IPS-11a (cell line): Measurements from ENCODE around the gene CPSF4.
"Not testable (repeated sequence)": the region's sequence is repeated elsewhere in the genome, so short reads cannot be mapped to it uniquely, and the experiment has no call there.

Source experiments
- H3K4me3 ChIP-seq: one replicate; pipeline ENCODE4 v1.5.1; 2013; ENCODE audit warnings: low read depth, low read length, control low read depth

CPSF4 gene

DNA sequence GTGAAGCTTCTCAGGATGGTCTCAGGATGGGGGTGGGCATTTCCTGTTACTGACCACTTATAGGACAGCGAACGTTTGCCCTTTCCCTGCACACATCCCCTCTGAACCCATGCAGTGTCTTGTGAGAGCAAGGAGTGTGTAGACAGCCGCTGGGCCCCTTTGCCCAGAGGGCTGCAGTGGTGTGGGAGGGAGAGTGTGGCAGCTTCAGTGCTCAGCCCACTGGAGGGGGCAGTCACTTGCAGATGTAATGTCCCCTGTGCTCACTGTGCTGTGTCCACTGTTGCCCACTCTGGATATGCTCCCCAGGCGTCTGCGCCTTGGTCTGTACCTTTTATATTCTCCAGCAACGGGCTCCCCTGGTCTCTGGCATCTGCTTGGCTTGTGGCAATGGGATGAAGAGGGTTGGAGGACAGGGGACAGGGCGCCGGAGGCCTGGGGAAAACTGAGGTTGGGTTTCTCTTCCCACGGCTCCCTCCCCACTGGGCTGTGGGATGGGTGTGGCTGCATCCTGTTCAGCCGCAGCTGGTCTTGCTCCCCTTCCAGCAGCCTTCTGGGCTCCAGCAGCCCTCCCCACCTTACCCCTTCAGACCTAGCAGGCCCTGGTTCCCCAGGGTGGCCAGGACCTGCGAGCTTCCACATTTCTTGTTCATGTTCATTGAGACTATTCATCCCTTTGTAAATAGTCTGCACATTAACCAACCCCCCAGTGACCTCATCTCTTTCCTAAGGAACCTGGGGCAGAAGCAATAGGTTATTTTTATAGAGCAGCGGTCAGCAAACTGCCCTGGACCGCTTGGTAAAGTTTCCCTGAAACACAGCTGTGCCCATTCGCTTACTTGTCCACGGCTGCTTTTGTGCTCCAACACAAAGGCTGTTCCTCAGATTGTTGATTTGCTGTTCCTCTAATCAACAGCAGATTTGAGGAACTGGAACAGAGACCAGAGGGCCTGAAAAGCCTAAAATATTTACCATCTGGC is 40.0 kb downstream of the CPSF4 start:
- H3K4me3 ChIP-seq = no peak overlapping the region

DNA sequence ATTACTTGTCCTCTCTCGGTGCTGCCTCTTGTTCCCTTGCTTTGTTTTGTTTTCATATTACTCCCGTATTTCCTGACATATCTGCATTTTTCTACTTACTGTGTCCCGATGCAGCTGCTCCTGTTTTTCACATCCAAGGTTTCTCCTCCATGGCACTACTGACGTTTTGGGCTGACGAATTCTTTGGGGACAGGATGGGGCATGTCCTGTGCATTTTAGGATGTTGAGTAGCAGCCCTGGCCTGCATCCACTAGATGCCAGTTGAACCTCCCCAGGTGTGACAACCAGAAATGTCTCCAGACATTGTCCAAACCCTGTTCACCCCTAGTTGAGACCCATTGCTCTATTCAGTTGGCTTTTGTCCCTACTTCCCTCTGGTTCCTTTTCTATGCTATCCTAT is 46.4 kb downstream of the CPSF4 start:
- no peak overlapping the region for H3K4me3 ChIP-seq

DNA sequence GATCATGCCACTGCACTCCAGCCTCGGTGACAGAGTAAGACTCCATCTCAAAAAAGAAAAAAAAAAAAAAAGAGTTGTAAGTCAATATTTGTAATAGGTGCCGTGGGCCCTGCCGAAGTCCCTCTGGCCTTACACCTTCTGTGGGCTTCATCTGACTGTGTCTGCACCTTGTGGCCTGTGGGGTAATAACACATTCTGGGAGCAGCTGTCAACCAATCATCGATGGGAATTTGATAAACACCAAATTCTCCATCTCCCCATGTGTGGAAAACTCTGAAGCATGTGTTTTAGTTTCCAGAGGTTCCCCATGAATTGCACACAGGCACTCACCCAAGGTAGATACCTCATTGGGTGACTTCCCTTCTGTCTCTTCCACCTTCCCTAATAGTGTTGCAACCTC is 50.5 kb downstream of the CPSF4 start:
- no peak overlapping the region for H3K4me3 ChIP-seq

DNA sequence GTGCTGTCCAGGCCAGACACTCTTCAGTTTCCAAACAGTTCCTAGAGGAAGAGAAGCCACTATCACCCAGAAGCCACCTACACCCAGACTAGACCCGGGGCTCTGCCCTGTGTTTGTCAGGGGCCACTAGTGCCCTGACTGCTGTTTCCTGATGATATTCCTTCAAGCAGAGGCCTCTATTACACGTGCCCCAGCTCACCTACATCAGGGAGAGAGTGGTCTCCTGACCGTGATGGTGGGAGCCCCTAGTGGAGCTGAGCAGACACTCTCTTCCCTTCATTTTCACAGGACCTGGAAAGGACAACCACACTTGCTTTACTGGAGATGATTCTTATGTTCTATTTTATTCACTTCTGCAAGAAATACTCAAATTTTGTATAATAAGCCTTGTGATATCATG is 52.1 kb downstream of the CPSF4 start:
- H3K4me3 ChIP-seq = no peak overlapping the region

DNA sequence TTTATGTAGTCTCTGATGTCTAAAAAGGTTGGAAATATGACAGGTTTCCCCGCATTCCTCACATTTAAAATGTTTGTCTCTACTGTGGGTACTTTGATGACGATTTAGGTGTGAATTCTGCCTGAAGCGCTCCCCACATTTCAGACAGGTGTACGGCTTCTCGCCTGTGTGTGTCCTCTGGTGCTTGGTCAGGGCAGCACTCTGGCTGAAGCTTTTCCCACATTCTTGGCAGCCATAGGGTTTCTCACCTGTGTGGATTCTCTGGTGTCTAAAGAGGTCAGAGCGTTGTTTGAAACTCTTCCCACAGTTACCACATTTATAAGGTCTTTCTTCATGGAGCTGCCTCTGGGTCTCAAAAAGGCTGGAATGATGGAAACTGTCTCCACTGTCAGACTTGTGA is 55.1 kb downstream of the CPSF4 start:
- H3K4me3 ChIP-seq = no peak overlapping the region

DNA sequence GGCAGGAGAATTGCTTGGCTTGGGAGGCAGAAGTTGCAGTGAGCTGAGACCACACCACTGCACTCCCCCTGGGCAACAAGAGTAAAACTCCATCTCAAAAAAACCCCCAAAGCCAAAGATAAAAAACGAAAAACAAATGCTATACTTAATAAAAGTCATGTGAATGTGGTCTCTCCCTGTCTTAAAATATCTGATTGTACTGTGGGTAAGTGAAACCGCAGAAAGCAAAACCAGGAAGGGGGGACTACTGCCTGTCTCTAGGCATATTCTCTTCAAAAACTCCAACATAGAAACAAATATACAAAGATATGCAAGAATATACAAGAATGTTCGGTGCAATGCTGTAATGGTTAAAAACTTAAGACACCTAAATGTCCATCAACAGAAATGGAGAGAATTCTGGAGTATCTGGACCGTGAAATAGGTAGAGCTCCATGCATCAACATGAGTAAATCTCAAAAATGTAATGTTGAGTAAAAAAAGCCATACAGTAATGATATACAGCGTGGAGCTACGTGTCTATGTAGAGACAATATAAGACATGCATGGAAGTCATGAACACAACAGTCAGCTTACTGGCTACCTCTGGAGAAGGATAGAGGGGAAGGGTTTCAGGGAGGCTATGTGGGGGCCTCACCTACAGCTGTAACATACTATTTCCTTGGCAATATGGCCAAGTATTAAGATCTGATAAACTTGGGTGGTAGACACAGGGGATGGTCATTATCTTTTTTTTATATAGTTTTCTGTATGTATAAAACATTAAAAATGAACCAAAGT is 59.2 kb downstream of the CPSF4 start:
- no peak overlapping the region for H3K4me3 ChIP-seq

DNA sequence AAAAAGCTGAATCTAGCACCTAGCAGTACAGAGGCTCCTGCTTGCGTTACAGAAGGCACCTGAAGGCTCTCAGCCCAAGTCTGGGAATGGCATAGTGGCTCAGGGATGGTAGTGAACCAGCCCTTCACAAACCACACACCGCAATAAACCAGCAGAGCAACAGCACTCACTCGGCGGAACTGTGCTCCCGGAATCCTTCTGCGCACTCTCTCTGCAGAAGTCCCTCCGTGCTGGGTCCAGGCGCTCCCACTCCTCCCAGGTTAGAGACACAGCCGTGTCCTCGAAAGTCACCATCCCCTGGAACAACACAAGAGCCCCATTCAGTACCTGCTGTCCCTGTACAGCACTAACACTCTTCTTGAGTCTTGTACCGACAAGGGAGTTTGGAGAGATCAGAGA is 59.8 kb downstream of the CPSF4 start:
- H3K4me3 ChIP-seq = peak overlapping the region; percentile 24

DNA sequence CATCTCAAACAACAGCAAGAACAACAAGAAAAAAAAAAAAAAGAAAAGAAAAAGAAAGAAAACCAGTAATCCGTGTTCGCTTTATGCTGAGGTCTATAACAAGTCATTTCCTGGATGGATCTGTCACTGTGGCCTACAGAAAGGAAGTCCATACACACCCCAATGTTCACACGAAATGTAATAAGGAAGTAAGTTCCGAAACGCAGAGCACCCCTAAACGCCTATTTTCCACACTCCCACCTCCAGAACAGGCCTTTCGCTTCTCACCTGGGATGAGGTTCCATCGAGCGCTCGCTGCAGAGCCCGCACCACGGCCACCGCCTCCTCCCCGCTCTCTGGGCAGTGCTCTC is 60.6 kb downstream of the CPSF4 start:
- peak overlapping the region; percentile 94 for H3K4me3 ChIP-seq

DNA sequence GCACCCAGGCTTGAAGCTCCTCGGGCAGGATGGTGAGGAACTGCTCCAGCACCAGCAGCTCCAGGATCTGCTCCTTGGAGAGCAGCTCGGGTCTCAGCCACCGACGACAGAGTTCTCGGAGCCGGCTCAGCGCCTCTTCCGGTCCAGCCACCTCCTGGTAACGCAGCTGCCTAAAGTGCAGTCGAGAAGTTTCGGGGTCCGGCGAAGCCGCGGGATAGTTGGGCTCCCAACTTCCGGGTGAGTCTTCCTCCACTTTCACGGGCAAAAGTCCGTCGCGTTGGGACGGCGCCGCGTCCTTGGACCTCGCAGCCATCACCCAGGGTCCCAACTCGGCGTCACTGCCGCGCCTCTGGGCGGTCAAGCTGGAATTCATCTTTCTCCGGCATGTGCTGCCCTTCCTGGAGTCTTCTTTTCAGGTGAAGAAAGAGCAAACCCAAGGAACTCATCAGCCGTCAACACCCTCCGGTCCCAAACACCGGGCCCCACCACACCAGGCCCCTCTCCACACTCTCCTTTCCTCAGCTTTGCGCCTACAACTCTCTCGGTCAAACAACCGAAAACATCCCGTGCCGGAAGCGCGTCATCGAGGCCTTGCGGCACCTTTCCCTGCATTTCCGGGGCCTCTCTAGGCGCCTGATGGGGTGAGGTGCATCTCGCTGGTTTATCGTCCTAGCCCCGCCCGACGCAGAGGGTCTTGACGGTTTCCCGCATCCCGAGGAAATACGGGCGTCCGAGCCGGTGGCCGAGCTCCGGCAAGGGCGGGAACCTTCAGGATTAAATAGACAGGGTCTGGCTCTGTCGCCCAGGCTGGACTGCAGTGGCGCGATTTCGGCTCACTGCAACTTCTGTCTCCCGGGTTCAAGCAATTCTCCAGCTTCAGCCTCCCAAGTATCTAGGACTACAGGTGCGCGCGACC is 61.2 kb downstream of the CPSF4 start, which contains the start of gene ZNF394:
TSS of gene ZNF394 (minus strand) at position 561 of the 916 bp plus-strand sequence. CDS start at position 373, 188 bp downstream.
- peak within 1 kb of the TSS; percentile 94 for H3K4me3 ChIP-seq

DNA sequence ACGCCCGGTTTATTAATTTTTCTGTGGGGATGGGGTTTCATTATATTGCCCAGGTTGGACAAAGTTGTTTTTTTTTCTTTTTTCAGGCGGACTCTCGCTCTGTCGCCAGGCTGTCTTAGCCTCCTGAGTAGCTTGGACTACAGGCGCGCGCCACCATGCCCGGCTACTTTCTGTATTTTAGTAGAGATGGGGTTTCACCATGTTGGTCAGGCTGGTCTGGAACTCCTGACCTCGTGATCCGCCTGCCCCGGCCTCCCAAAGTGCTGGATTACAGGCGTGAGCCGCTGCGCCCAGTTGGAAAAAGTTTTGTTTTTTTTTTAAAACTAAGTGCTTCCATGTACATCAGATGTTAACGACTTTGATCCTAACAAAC is 61.9 kb downstream of the CPSF4 start:
- H3K4me3 ChIP-seq = peak overlapping the region; percentile 94

DNA sequence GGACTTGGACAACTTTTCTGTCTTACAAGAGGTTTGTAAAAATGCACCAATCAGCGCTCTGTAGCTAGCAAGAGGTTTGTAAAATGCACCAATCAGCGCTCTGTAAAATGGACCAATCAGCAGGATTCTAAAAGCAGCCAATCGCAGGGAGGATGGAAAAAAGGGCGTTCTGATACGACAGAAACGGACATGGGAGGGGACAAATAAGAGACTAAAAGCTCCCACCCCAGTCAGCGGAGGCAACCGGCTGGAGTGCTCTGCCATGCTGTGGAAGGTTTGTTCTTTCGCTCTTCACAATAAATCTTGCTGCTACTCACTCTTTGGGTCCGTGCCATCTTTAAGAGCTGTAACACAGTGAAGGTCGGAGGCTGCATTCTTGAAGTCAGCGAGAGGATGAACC is 62.5 kb downstream of the CPSF4 start:
- not testable (repeated sequence) for H3K4me3 ChIP-seq

DNA sequence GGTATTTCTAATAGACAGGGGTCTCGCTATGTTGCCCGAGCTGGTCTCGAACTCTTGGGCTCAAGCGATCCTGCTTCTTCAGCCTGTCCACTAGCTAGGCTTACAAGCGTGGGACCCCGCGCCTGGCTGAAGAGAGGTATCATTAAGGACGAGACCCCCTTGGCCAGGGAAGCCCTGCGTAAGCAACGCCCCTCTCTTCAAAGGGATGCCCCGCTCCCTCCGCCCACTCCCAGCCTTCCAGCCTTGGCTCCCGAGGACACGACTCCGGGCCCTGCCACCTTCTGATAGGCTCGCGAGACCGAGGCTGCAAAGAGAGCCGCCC is 65.5 kb downstream of the CPSF4 start:
- peak overlapping the region; percentile 88 for H3K4me3 ChIP-seq

DNA sequence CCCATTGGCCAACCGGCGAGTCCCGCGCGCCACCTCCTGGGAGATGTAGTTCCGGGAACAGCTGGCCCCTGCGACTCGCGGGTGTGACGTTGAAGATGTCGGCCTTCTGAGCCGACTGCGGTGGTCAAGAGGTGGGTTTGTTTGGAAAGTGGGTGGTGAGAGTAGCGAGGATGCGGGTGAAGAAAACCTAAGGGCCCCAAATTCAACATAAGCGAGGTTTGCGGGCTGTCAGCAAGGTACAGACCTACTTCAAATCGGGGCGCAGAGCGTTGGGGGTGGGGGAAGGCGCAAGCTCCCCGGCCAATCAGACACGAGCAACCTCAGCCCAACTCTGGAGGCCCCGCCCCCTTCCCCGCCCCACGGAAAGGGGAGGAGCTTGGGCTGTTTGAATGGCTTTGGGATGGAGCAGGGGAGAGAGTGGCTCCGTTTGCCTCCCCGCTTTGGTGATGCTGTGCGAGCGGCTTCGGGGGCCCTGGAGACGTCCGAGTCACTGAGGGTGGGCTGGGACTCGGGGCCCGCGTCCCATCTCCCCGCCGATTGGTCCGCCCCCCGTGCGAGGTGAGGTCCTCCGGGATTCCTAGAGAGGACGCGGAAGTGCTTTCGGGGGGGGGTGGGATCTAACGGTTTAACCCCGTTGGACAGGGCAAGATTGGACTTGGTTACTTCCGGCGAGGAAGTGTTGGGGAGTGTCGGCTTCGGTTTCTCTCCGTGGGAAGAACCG is 66.0 kb downstream of the CPSF4 start, which contains the start of gene ZKSCAN5:
TSS of gene ZKSCAN5 (plus strand) at position 60 of the 721 bp plus-strand sequence. CDS start 1,383 bp downstream, outside the sequence.
- H3K4me3 ChIP-seq = peak within 1 kb of the TSS; percentile 88

DNA sequence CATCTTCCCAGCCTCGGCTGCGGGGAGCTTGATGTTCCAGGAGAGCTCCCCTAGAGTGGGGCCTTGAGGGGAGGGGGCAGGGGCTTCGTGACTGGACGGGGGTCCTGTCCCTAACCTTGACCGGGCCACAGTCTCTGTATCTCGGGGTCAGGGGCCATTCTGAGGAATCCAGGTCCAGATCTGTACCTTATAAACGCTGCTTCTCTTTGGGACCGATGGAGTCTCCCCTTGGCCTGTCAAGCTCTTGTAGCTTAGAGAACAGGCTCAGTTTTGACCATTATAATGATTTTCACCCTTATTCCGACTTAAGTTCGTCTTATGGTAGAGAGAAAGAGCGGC is 66.5 kb downstream of the CPSF4 start:
- peak overlapping the region; percentile 88 for H3K4me3 ChIP-seq
